ENCODE measurements around the gene SLC9A6.

The SLC9A6 gene

GRCh38 chrX:136064661-136065043 is 79.4 kb downstream of the SLC9A6 start:
- Histone ChIP-seq H3K79me2 (ENCODE audit: low read length) (no peaks in the 10 kb centered on the region), H3K9me2 (replicated peaks; ENCODE audit: insufficient read depth, low read length) (no peaks in the 10 kb centered on the region), H3K27ac (ENCODE audit: low read length) (no peak overlapping the region), H2AFZ (ENCODE audit: low read length) (no peak overlapping the region), H3K4me3 (ENCODE audit: low read length) (no peak overlapping the region), H3K27me3 (replicated peaks; ENCODE audit: insufficient read depth, low read length) (no peaks in the 10 kb centered on the region), H4K20me1 (ENCODE audit: insufficient read depth, low read length) (no peaks in the 10 kb centered on the region), H3K36me3 (replicated peaks; ENCODE audit: insufficient read depth, low read length) (no peaks in the 10 kb centered on the region), H3F3A (ENCODE audit: insufficient read depth, low read length) (no peaks in the 10 kb centered on the region; the same call in 1 of the 2 replicates), H3K4me1 (ENCODE audit: low read length) (no peaks in the 10 kb centered on the region), H3K4me2 (ENCODE audit: low read depth, low read length) (no peak overlapping the region), H3K9ac (ENCODE audit: low read length) (no peak overlapping the region), H3K9me3 (replicated peaks; ENCODE audit: insufficient read depth, low read length) (no peaks in the 10 kb centered on the region)
- DNase-seq = no peak
- TF ChIP-seq EZH2phosphoT487 (IDR thresholded peaks at IDR 0.05; ENCODE audit: low read length) = no peak
- TF ChIP-seq CTCF (IDR thresholded peaks at IDR 0.05; ENCODE audit: low read length) = no peak
- TF ChIP-seq EZH2 (optimal IDR thresholded peaks at IDR 0.05; ENCODE audit: low read depth, low read length) = no peak

- no peaks in the 10 kb centered on the region for H4K20me1 ChIP-seq (ENCODE audit: insufficient read depth, low read length)
- no peak overlapping the region for H3K9ac ChIP-seq (ENCODE audit: low read length)
- no peak overlapping the region for H3K27ac ChIP-seq (ENCODE audit: low read length)
- H3K4me2 ChIP-seq (ENCODE audit: low read depth, low read length) = no peak overlapping the region
- H3K27me3 ChIP-seq (replicated peaks; ENCODE audit: insufficient read depth, low read length) = no peaks in the 10 kb centered on the region
- H3K4me1 ChIP-seq (ENCODE audit: low read length) = no peaks in the 10 kb centered on the region
- H3K4me3 ChIP-seq (ENCODE audit: low read length) = no peak overlapping the region
- no peaks in the 10 kb centered on the region for H3K9me2 ChIP-seq (replicated peaks; ENCODE audit: insufficient read depth, low read length)
- no peaks in the 10 kb centered on the region; the same call in 1 of the 2 replicates for H3F3A ChIP-seq (ENCODE audit: insufficient read depth, low read length)
- H2AFZ ChIP-seq (ENCODE audit: low read length) = no peak overlapping the region
- TF ChIP-seq EZH2 (optimal IDR thresholded peaks at IDR 0.05; ENCODE audit: low read depth, low read length) = no peak
- no peaks in the 10 kb centered on the region for H3K36me3 ChIP-seq (replicated peaks; ENCODE audit: insufficient read depth, low read length)
- DNase-seq = no peak
- no peaks in the 10 kb centered on the region for H3K9me3 ChIP-seq (replicated peaks; ENCODE audit: insufficient read depth, low read length)
- no peaks in the 10 kb centered on the region for H3K79me2 ChIP-seq (ENCODE audit: low read length)
Measured at GRCh38 chrX:136065044-136065671, 79.9 kb downstream of the SLC9A6 start.

GRCh38 chrX:136067097-136067496 is 81.9 kb downstream of the SLC9A6 start:
- Histone ChIP-seq H2AFZ (ENCODE audit: low read length) (no peak overlapping the region), H3K79me2 (ENCODE audit: low read length) (no peaks in the 10 kb centered on the region), H3K27me3 (replicated peaks; ENCODE audit: insufficient read depth, low read length) (no peaks in the 10 kb centered on the region), H4K20me1 (ENCODE audit: insufficient read depth, low read length) (no peaks in the 10 kb centered on the region), H3K9me2 (replicated peaks; ENCODE audit: insufficient read depth, low read length) (no peaks in the 10 kb centered on the region), H3K9me3 (replicated peaks; ENCODE audit: insufficient read depth, low read length) (no peaks in the 10 kb centered on the region), H3K4me1 (ENCODE audit: low read length) (peaks cover 10% of the 10 kb centered on the region), H3K27ac (ENCODE audit: low read length) (no peak overlapping the region), H3K36me3 (replicated peaks; ENCODE audit: insufficient read depth, low read length) (no peaks in the 10 kb centered on the region), H3K4me2 (ENCODE audit: low read depth, low read length) (no peak overlapping the region), H3F3A (ENCODE audit: insufficient read depth, low read length) (peaks cover 2% of the 10 kb centered on the region; the same call in 1 of the 2 replicates), H3K9ac (ENCODE audit: low read length) (no peak overlapping the region), H3K4me3 (ENCODE audit: low read length) (no peak overlapping the region)
- TF ChIP-seq CTCF (IDR thresholded peaks at IDR 0.05; ENCODE audit: low read length) (no peak), EZH2 (optimal IDR thresholded peaks at IDR 0.05; ENCODE audit: low read depth, low read length) (no peak), EZH2phosphoT487 (IDR thresholded peaks at IDR 0.05; ENCODE audit: low read length) (no peak)
- no peak for DNase-seq

- Histone ChIP-seq H3K4me1 (ENCODE audit: low read length) (peaks cover 10% of the 10 kb centered on the region), H4K20me1 (ENCODE audit: insufficient read depth, low read length) (no peaks in the 10 kb centered on the region), H3K79me2 (ENCODE audit: low read length) (no peaks in the 10 kb centered on the region), H3K4me3 (ENCODE audit: low read length) (no peak overlapping the region), H3K9ac (ENCODE audit: low read length) (no peak overlapping the region), H3K9me2 (replicated peaks; ENCODE audit: insufficient read depth, low read length) (no peaks in the 10 kb centered on the region), H2AFZ (ENCODE audit: low read length) (no peak overlapping the region), H3F3A (ENCODE audit: insufficient read depth, low read length) (peaks cover 2% of the 10 kb centered on the region; the same call in 1 of the 2 replicates), H3K9me3 (replicated peaks; ENCODE audit: insufficient read depth, low read length) (no peaks in the 10 kb centered on the region), H3K4me2 (ENCODE audit: low read depth, low read length) (no peak overlapping the region), H3K27ac (ENCODE audit: low read length) (no peak overlapping the region), H3K27me3 (replicated peaks; ENCODE audit: insufficient read depth, low read length) (no peaks in the 10 kb centered on the region), H3K36me3 (replicated peaks; ENCODE audit: insufficient read depth, low read length) (no peaks in the 10 kb centered on the region)
- no peak for DNase-seq
- no peak for TF ChIP-seq CTCF (IDR thresholded peaks at IDR 0.05; ENCODE audit: low read length)
- TF ChIP-seq EZH2 (optimal IDR thresholded peaks at IDR 0.05; ENCODE audit: low read depth, low read length) = no peak
Measured at GRCh38 chrX:136067966-136068365, 82.7 kb downstream of the SLC9A6 start.
